Measurements from ENCODE around the gene GRWD1.

GRWD1 gene

DNA sequence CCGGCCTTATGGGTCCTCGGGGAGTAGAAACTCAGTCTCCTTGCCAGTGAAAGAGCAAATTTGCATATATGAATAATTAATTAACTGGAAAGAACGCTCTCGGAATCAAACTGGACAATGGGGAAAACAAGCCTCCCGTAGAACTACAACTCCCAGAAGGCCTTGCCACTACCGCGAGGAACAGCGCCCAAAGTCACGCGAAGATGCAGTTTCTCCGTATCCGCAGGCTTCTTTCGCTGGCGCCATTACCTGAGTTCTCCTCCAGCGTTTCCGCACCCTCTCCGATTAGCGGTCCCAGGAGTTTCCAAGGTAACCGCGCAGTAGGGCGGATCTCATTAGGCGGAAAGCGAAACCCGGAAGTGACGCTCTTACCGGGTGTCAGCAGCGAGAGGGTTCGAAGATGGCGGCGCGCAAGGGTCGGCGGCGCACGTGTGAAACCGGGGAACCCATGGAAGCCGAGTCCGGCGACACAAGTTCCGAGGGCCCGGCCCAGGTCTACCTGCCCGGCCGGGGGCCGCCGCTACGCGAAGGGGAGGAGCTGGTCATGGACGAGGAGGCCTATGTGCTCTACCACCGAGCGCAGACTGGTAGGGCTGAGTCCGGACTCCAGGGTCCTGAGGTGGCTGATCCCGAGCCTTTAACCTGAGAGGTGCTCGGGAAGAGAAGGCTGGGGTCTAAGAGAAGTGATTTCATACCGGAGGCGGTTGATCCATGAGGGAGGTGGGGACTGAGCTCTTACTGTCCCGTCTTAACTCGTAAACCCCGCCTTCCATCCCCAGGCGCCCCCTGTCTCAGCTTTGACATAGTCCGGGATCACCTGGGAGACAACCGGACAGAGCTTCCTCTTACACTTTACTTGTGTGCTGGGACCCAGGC is at the start of gene GRWD1:
Gene GRWD1 (plus strand): TSS at position 378 of the 876 bp plus-strand sequence. CDS start 23 bp downstream, at position 401.
- DNase-seq: peak; percentile 99

DNA sequence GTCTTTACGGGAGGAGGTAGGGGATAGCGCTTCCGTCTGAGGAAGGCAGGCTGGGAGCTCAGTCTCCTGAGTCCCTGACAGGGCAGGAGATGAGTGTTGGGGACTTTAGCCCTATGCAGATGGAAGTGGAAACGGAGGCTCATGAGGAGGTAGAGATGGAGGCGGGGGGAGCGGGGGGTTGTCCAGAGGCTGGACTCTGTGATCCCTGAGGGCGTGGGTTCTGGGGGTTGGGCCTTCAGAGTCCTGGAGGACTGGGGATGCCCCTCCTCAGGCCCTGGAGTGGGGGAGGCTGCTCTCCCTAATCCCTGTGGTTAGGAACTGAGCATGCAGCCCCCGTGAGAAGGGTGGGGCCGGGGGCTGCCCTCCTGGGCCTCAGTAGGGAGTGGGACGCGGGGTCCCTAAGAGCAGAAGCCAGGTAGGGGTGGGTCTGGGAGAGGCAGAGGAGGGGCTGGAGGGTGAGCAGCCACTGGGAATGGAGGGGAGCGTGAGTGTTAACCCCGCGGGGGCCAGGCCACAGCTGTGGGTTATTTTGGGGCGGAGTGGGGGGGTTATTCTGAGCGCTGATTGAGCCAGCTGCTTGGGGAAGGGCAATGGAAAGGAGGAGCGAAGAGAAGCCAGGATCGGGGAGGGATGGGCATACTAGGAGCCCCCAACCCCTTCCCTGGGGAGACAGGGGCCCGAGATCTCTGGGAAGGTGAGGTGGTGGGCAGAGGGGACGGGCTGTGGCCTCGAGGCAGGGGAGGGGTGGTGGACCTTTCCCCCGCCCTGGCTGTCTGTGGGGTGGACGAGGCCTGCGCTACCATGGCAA is 49.6 kb upstream of the GRWD1 start:
- no peak for DNase-seq

DNA sequence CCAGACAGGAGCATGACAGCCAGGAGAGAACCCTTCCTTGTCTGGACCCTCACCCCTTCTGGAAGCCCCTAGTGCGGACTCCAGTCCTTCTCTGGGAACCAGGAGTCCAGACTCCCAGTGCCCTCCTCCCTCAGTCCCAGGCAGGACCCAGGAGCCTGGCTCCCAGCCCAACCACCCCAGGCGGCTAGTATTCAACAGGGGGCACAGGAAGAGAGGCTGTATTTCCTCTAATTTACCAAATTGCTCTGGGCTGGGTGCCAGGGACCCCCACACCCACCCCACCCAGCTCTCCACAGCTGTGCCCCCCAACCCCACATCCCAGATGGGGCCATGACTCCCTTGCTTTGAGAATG is 49.0 kb upstream of the GRWD1 start:
- DNase-seq: no peak

DNA sequence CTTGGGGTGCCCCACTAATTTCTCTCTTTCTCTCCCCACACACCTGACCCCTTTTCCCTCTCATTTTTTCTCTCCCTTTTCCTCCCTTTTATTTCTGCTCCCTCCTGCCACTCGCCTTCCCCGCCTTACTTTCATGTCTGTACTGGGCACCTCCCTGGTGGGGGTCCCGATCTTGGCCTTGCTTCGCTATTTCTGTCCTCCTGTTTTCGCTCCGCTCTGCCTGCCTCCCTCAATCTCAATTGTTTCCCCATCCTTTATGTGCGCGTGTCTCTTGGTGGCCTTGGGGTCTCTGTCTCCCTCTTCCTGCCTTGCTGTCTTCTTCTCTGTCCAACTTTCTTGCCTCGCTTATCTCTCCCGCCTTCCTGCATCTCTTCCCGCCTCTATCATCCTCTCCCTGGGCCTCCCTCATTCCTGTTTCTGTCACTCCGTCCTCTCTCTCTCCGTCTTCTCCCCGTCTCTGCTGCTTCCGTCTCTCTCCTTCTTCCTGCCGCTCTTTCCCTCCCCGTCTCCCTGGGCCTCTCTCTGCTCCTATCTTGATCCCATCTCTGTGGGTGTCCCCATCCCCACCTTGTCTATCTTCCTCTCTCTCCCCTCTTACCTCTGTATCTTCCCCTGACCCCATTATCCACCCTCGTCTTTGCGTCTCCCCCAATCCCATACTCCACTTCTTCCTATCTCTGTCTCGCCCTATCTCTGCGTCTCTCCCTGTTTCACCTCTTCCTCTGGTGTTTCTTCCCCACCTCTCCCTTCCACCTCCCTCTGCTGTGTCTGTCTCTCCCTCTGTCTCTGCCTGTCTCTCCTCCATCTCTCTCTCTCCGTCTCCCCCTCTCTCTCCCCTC is 48.3 kb upstream of the GRWD1 start:
- no peak for DNase-seq

DNA sequence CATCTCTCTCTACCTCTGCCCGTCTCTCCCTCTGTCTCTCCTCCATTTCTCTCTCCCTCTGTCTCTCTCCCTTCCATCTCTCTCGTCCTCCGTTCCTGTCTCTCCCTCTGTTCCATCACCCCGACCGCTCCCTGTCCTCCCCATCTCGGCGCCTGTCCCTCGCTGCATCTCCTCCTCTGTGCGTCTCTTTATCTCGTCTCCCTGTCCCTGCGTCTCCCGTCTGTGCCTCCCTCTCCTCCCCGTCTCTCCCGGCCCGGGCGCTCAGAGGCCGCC is 47.7 kb upstream of the GRWD1 start:
- no peak for DNase-seq

DNA sequence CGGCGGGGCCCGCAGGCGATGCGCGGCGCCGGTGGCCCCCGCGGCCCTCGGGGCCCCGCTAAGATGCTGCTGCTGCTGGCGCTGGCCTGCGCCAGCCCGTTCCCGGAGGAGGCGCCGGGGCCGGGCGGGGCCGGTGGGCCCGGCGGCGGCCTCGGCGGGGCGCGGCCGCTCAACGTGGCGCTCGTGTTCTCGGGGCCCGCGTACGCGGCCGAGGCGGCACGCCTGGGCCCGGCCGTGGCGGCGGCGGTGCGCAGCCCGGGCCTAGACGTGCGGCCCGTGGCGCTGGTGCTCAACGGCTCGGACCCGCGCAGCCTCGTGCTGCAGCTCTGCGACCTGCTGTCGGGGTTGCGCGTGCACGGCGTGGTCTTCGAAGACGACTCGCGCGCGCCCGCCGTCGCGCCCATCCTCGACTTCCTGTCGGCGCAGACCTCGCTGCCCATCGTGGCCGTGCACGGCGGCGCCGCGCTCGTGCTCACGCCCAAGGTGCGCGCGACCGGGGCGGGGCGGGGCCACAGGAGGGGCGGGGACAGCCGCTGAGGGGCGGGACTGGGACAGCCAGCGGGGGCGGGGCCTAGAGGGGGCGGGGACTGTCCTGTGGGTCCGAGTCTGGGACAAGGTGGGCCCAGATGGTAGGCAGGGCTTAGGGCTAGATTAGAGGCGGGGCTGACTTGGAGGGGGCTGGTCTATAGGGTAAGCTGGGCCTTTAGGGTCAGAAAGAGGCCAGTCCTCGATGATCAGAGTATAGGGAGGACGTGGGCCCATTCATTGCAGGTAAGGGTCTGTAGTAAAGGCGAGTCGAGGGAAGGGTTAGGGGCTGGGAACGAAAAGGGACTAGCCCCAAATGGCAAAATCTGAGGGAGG is 47.2 kb upstream of the GRWD1 start:
- DNase-seq: peak; percentile 71

DNA sequence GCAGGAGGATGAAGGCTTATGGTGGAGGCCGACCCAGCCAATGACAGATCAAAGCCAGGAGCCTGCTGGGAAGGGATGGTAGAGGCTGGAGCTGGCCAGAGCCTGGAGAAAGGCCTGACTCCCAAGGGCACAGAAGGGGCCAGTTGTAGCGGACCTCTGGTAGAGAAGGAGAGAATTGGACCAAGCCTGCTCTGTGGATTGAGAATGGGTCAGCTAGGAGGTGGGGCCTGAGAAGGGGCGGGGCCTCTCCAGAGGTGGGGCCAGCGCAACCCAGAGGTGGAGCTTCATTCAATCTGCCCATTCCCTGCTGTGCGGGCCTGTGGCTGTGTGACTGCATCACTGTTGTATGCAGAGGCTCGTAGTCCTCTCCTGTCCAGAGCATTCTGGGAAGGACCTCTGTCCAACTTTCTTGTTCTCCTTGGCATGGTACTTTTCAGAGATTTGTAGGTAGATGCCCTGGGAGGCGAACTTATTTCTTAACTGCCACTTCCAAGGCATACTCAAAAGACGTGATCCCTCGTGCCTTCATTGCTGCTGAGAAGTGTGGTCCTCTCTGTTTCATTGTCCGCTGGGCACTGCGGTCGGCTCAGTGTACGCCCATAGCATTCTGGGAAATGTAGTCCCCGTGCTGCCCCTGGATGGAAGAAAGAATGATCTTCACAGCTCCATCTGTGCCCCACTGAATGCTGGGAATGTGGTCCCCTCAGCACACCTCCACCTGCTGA is 45.6 kb upstream of the GRWD1 start:
- no peak for DNase-seq

DNA sequence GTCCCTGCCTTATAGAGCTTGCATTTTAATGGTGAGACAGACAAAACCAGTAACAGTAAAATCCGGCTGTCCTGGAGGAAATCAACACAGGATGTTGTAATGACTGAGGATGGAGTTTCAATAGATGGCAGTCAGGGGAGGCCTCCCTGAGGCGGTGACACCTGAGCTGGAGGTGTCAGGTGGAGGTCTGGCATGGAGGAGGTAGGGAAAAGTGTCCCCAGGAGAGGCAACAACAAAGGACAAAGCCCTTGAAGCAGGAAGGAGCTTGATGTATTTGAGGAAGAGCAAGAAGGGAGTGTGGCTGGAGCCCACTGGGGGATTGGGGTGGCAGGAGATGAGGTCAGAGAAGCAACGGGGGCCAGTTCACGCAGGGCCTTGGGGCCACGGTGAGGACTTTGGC is 44.5 kb upstream of the GRWD1 start:
- no peak for DNase-seq

DNA sequence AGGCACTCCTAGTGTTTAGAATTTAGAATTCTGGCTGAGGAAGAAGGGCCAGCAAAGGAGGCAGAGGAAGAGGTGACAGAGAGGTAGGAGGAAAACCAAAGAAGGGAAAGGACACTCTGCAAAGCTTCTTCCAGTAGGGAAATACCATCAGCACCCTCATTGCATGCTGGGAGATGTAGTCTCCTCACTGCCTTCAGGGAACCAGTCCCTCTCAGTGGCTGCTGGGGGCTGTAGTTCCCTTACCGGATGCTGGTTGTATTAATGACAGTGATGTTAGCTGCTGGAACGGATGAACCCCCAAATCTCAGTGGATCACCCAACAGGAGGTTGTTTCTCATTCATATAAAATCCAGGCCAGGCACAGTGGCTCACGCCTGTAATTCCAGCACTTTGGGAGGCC is 42.2 kb upstream of the GRWD1 start:
- DNase-seq: peak; percentile 69

DNA sequence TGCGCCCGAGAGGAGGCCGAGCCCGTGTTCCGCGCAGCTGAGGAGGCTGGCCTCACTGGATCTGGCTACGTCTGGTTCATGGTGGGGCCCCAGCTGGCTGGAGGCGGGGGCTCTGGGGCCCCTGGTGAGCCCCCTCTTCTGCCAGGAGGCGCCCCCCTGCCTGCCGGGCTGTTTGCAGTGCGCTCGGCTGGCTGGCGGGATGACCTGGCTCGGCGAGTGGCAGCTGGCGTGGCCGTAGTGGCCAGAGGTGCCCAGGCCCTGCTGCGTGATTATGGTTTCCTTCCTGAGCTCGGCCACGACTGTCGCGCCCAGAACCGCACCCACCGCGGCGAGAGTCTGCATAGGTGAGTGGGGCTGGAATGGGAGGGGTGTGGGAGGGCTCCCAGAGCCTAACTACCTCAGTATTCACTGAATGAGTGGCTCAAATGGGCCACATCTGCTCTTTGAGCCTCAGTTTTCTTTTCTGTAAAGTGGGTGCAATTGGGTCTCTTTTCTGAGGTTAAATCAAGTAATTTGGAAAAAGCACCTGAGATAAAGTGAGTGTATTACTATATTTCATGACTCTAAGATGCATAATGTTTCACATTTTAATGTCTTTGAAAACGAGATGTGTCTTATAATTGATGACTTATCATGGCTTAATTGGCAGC is 40.6 kb upstream of the GRWD1 start:
- DNase-seq: no peak

DNA sequence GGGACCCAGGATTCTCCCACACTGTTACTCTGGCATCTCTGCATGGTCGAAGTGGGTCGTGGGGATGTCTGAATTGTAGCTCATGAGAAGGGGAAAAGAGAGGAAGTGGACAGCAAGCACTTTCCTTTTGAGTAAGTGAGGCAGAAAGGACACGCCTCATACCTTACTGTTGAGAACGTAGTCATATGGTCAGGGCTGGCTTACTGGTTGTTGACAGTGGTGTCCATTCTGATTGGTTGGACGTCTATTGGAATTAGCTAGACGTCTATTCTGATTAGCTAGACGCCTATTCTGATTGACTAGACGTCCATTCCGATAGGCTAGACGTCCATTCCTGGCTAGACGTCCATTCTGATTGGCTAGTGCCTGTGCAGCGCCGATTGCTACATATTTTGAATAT is 39.9 kb upstream of the GRWD1 start:
- no peak for DNase-seq

DNA sequence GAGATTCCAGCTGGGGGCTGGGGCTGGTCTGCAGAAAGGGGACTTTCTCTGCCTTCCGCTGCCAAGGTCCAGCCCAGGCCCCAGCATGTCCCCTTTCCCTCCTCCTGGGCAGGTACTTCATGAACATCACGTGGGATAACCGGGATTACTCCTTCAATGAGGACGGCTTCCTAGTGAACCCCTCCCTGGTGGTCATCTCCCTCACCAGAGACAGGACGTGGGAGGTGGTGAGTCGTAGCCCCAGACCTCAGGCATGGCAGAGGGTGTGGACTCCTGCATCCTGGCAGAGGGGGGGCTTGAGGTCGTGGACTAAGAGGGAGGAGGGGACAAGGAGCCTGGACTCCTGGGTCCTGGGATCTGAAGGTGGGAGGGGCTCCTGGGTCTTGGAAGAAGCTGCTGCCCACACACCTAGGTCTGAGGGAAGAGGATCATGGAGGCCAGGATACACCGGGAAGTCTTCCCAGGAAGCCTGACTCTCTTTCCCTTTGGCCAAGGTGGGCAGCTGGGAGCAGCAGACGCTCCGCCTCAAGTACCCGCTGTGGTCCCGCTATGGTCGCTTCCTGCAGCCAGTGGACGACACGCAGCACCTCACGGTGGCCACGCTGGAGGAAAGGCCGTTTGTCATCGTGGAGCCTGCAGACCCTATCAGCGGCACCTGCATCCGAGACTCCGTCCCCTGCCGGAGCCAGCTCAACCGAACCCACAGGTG is 31.8 kb upstream of the GRWD1 start:
- no peak for DNase-seq

DNA sequence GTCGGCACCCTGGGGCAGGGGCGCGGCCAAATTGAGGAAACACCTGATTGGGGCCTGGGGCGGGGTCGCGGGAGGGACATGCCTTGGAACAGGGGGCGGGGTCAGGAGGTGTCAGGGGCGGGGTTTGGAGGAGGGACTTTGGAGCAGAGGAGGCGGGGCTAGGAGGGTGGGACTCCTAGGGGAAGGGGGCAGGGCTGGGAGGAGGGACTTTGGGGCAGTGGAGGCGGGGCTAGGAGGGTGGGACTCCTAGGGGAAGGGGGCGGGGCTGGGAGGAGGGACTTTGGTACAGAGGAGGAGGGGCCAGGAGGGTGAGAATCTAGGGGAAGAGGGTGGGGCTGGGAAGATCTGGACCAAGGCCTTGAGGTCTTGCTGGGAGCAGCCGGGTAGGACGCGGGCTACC is 30.4 kb upstream of the GRWD1 start:
- DNase-seq: no peak

DNA sequence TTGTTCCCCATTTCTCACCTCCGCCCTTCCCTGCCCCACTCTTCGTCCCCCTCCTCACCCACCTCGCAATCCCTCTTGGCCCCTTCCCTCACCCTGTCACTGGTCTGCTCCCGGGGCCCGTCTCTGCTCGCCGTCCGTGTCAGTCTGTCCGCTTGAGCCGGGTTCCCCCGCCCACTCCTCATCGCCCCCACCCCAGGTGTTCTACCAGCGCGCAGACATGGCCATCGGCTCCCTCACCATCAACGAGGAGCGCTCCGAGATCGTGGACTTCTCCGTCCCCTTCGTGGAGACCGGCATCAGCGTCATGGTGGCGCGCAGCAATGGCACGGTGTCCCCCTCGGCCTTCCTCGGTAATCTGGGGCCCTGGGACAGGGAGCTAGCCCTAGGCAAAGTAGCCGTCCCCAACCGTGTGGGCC is 30.0 kb upstream of the GRWD1 start:
- DNase-seq: no peak

DNA sequence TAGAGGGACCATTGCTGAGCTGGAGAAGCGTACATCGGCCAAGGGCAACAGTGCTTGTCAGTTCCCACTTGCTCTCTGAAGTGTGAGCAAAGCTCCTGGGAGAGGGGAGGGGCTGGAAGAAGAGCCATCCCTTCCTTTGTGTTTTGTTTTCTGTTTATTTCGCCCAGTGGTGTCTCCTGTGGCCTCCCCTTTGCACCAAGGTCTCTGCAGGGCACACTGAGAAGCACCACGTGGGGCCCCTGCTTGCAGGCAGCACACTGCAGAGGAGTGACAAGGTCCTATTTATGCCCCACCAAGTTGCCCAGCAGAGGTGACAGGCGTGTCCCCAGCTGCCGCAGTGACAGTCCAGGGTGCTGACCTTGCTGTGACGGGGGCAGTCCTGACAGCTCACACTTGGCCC is 28.4 kb upstream of the GRWD1 start:
- no peak for DNase-seq

DNA sequence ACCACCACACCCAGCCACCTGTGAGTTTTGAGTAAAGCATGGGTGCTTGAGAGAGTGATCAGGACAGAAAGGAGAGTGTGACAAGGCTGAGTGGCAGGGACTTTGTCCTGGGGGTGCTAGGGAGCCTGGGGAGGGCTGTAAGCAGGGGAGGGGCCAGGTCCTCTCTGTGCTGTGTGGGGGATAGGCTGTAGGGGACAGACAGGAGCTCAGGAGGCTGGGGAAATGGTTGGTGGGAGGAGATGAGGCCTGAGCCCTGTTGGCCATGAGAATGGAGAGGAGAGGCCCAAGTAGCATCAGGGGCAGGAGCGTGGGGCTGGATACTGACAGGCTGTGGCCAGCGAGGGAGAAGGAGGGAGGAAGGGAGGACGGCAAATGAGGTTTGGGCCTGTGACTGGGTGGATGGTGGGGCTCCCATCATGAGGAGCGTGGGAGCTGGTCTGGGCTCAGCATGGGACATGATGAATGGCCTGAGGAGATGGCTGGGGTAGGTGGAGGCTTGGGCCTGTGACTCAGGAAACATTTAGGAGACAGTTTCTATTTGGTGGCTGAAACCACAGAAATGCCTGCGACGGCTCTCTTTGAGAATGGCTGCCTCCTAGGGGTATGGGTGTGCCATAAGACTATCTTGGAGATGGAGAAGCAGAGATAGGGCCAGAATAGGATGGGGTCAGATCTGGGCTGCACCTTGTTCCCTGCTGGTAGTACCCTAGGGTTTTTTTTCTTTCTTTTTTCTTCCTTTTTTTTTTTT is 27.3 kb upstream of the GRWD1 start:
- DNase-seq: no peak

DNA sequence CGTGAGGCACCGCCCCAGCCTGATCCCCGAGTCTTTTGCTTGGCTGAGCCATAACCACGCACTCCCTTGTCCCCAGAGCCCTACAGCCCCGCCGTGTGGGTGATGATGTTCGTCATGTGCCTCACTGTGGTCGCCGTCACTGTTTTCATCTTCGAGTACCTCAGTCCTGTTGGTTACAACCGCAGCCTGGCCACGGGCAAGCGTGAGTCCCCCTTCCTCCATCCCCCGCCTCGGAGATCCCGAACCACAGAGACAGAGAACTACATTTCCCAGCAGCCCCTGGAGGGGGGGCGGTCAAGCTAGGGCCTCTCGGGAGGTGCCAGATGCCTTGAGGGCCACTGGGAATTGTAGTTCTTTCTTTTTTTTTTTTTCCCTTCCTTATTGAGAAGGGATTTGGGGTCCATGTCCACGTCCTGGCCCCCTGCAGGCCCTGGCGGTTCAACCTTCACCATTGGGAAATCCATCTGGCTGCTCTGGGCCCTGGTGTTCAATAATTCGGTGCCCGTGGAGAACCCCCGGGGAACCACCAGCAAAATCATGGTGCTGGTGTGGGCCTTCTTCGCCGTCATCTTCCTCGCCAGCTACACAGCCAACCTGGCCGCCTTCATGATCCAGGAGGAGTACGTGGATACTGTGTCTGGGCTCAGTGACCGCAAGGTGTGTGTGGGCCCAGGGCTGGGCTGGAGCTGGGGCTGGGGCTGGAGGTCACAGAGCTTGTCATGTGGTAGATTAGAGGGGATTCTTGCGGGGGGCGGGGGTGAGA is 26.4 kb upstream of the GRWD1 start:
- no peak for DNase-seq

DNA sequence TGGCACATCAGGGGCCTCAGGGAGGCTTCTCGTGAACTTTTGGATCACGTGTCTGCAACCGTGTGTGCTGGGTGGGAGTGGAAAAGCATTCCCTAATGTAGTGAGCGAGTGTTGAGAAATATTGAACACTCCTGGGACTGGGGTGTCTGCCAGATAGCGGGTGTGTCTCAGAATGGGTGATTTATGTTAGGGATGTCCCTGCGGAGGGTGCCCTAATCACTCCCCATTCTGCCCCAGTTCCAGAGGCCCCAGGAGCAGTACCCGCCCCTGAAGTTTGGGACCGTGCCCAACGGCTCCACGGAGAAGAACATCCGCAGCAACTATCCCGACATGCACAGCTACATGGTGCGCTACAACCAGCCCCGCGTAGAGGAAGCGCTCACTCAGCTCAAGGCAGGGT is 24.2 kb upstream of the GRWD1 start:
- no peak for DNase-seq

DNA sequence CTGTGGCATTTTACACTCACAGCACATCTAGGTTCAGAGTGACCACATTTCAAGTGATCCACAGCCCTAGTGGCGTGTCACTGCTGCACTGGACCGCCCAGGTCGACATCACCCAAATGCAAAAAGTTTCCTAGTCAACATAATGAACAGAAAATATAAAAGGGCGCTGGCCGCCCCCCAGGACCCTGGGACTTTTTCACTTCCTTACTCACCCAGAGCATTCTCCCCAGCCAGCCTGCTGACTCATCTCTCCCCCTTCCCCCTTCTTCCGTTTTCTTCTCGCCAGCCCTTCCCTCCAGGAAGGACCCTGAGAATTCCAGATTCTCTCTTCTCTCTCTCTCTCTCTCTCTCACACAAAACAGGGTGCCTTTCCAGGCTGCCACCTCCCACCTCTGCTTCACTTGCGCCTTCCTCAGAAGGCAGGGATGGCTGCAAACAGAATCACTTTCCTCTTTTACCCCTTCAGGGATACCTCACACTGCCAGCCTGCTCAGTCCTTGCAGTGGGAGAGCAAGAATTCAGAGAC is 21.0 kb upstream of the GRWD1 start:
- no peak for DNase-seq

All from NCI-H1694 (cell line).